GM12801 (cell line): ENCODE data around the gene CHRDL1.

Source experiments
- CTCF ChIP-seq: IDR thresholded peaks from one replicate; pipeline ENCODE4 v1.5.1; 2011; ENCODE audit warnings: control low read depth; ENCODE audit not compliant: insufficient read length; ENCODE audit errors: extremely low read depth

The CHRDL1 gene

GRCh38 chrX:110755611-110756010, 40.0 kb downstream of the CHRDL1 start:
- no peak for TF ChIP-seq CTCF

GRCh38 chrX:110755061-110755460, 40.6 kb downstream of the CHRDL1 start:
- no peak for TF ChIP-seq CTCF

- TF ChIP-seq CTCF: no peak
Measured at GRCh38 chrX:110750526-110751189, 45.0 kb downstream of the CHRDL1 start.

GRCh38 chrX:110748256-110748806, 47.3 kb downstream of the CHRDL1 start:
- TF ChIP-seq CTCF: no peak

GRCh38 chrX:110746014-110746413, 49.6 kb downstream of the CHRDL1 start:
- TF ChIP-seq CTCF: no peak

- no peak for TF ChIP-seq CTCF
Measured at GRCh38 chrX:110745288-110745687, 50.3 kb downstream of the CHRDL1 start.

GRCh38 chrX:110743679-110744340, 51.8 kb downstream of the CHRDL1 start:
- TF ChIP-seq CTCF: no peak
